ENCODE results near the gene B3GALT4.
A peak's percentile ranks its signal among the peaks of the same experiment; 100 is the strongest.

B3GALT4 gene

GRCh38 chr6:33305052-33305451 is 28.1 kb downstream of the B3GALT4 start:
- Histone ChIP-seq H3K27ac (ENCODE audit: low read length) (no peak overlapping the region), H3K9me2 (replicated peaks; ENCODE audit: insufficient read depth, low read length) (no peaks in the 10 kb centered on the region), H3K79me2 (ENCODE audit: low read length) (peaks cover 57% of the 10 kb centered on the region), H3K27me3 (replicated peaks; ENCODE audit: insufficient read depth, low read length) (no peaks in the 10 kb centered on the region), H3K4me3 (ENCODE audit: low read length) (no peak overlapping the region), H3K9me3 (replicated peaks; ENCODE audit: insufficient read depth, low read length) (no peaks in the 10 kb centered on the region), H3F3A (ENCODE audit: insufficient read depth, low read length) (peaks cover 5% of the 10 kb centered on the region), H3K9ac (ENCODE audit: low read length) (no peak overlapping the region), H3K4me1 (ENCODE audit: low read length) (no peaks in the 10 kb centered on the region), H2AFZ (ENCODE audit: low read length) (no peak overlapping the region), H4K20me1 (ENCODE audit: insufficient read depth, low read length) (no peaks in the 10 kb centered on the region), H3K4me2 (ENCODE audit: low read depth, low read length) (no peak overlapping the region), H3K36me3 (replicated peaks; ENCODE audit: insufficient read depth, low read length) (no peaks in the 10 kb centered on the region)
- TF ChIP-seq EZH2phosphoT487 (IDR thresholded peaks at IDR 0.05; ENCODE audit: low read length) = no peak
- no peak for TF ChIP-seq EZH2 (optimal IDR thresholded peaks at IDR 0.05; ENCODE audit: low read depth, low read length)
- TF ChIP-seq CTCF (IDR thresholded peaks at IDR 0.05; ENCODE audit: low read length) = no peak
- no peak for DNase-seq

- Histone ChIP-seq H3K4me3 (ENCODE audit: low read length) (no peak overlapping the region), H3K4me2 (ENCODE audit: low read depth, low read length) (no peak overlapping the region), H3K4me1 (ENCODE audit: low read length) (no peaks in the 10 kb centered on the region), H4K20me1 (ENCODE audit: insufficient read depth, low read length) (no peaks in the 10 kb centered on the region), H3K27me3 (replicated peaks; ENCODE audit: insufficient read depth, low read length) (no peaks in the 10 kb centered on the region), H3F3A (ENCODE audit: insufficient read depth, low read length) (no peaks in the 10 kb centered on the region; the same call in 1 of the 2 replicates), H3K79me2 (ENCODE audit: low read length) (peaks cover 70% of the 10 kb centered on the region), H3K9ac (ENCODE audit: low read length) (no peak overlapping the region), H2AFZ (ENCODE audit: low read length) (no peak overlapping the region), H3K27ac (ENCODE audit: low read length) (no peak overlapping the region), H3K9me3 (replicated peaks; ENCODE audit: insufficient read depth, low read length) (no peaks in the 10 kb centered on the region), H3K9me2 (replicated peaks; ENCODE audit: insufficient read depth, low read length) (no peaks in the 10 kb centered on the region), H3K36me3 (replicated peaks; ENCODE audit: insufficient read depth, low read length) (no peaks in the 10 kb centered on the region; the same call in 1 of the 2 replicates)
- DNase-seq = no peak
- TF ChIP-seq EZH2 (optimal IDR thresholded peaks at IDR 0.05; ENCODE audit: low read depth, low read length) = no peak
- TF ChIP-seq CTCF (IDR thresholded peaks at IDR 0.05; ENCODE audit: low read length) = no peak
- no peak for TF ChIP-seq EZH2phosphoT487 (IDR thresholded peaks at IDR 0.05; ENCODE audit: low read length)
Observed at GRCh38 chr6:33306356-33306755, 29.4 kb downstream of the B3GALT4 start.

GRCh38 chr6:33312361-33313104 is 35.6 kb downstream of the B3GALT4 start:
- H3K4me1 ChIP-seq (ENCODE audit: low read length) = peaks cover 23% of the 10 kb centered on the region
- DNase-seq = peak; percentile 93
- H3K79me2 ChIP-seq (ENCODE audit: low read length) = peaks cover 92% of the 10 kb centered on the region
- H3F3A ChIP-seq (ENCODE audit: insufficient read depth, low read length) = peaks cover 32% of the 10 kb centered on the region
- H3K27me3 ChIP-seq (replicated peaks; ENCODE audit: insufficient read depth, low read length) = no peaks in the 10 kb centered on the region
- H3K36me3 ChIP-seq (replicated peaks; ENCODE audit: insufficient read depth, low read length) = no peaks in the 10 kb centered on the region; the same call in 1 of the 2 replicates
- 0 out of 2 replicates have a peak, but pooled peaks cover 7% of the 10 kb centered on the region for H4K20me1 ChIP-seq (ENCODE audit: insufficient read depth, low read length)
- TF ChIP-seq CTCF (IDR thresholded peaks at IDR 0.05; ENCODE audit: low read length) (peak; percentile 30), EZH2phosphoT487 (IDR thresholded peaks at IDR 0.05; ENCODE audit: low read length) (no peak), EZH2 (optimal IDR thresholded peaks at IDR 0.05; ENCODE audit: low read depth, low read length) (no peak)
- H3K9me3 ChIP-seq (replicated peaks; ENCODE audit: insufficient read depth, low read length) = no peaks in the 10 kb centered on the region
- H3K4me2 ChIP-seq (ENCODE audit: low read depth, low read length) = peak overlapping the region; percentile 80
- peak overlapping the region; percentile 94 for H3K4me3 ChIP-seq (ENCODE audit: low read length)
- peak overlapping the region; percentile 99 for H3K27ac ChIP-seq (ENCODE audit: low read length)
- no peaks in the 10 kb centered on the region for H3K9me2 ChIP-seq (replicated peaks; ENCODE audit: insufficient read depth, low read length)
- H3K9ac ChIP-seq (ENCODE audit: low read length) = peak overlapping the region; percentile 90
- no peak overlapping the region for H2AFZ ChIP-seq (ENCODE audit: low read length)
